MM.1S (cell line): ENCODE data around the gene LIMCH1.

Source experiments
- DNase-seq: peaks from one replicate; pipeline ENCODE4 v3.0.0-alpha.2; 2015
- H2AFZ ChIP-seq: fragments of 300-600 bp; sonication (generic); 2 replicates; pipeline ENCODE4 v1.6.0; 2016; ENCODE audit warnings: antibody characterized with exemption, low read length
- H3F3A ChIP-seq: fragments of 300-600 bp; sonication (generic); 2 replicates; pipeline ENCODE4 v1.6.1; 2016; ENCODE audit warnings: mild to moderate bottlenecking, antibody characterized with exemption, low read length, moderate library complexity, mixed read lengths; ENCODE audit not compliant: insufficient read depth
- H3K27ac ChIP-seq: fragments of 300-600 bp; sonication (generic); 2 replicates; pipeline ENCODE4 v1.5.1; 2016; ENCODE audit warnings: mild to moderate bottlenecking, low read length
- H3K27me3 ChIP-seq: fragments of 300-600 bp; sonication (generic); replicated peaks from 2 replicates; pipeline ENCODE4 v1.6.0; 2016; ENCODE audit warnings: low read length; ENCODE audit not compliant: insufficient read depth
- H3K36me3 ChIP-seq: fragments of 300-600 bp; sonication (generic); replicated peaks from 2 replicates; pipeline ENCODE4 v1.6.1; 2016; ENCODE audit warnings: mild to moderate bottlenecking, low read length, mixed read lengths; ENCODE audit not compliant: insufficient read depth
- H3K4me1 ChIP-seq: fragments of 300-600 bp; sonication (generic); 2 replicates; pipeline ENCODE4 v1.6.1; 2016; ENCODE audit warnings: low read length, mixed read lengths
- H3K4me2 ChIP-seq: fragments of 300-600 bp; sonication (generic); 2 replicates; pipeline ENCODE4 v1.6.0; 2016; ENCODE audit warnings: low read depth, low read length
- H3K4me3 ChIP-seq: fragments of 300-600 bp; sonication (generic); 2 replicates; pipeline ENCODE4 v1.5.1; 2016; ENCODE audit warnings: low read length, mixed read lengths
- H3K79me2 ChIP-seq: fragments of 300-600 bp; sonication (generic); 2 replicates; pipeline ENCODE4 v1.6.1; 2016; ENCODE audit warnings: mixed run types, low read length, mixed read lengths
- H3K9ac ChIP-seq: fragments of 300-600 bp; sonication (generic); 2 replicates; pipeline ENCODE4 v1.6.1; 2016; ENCODE audit warnings: low read length, mixed read lengths
- H3K9me2 ChIP-seq: fragments of 300-600 bp; sonication (generic); replicated peaks from 2 replicates; pipeline ENCODE4 v1.6.1; 2016; ENCODE audit warnings: mild to moderate bottlenecking, low read length, mixed read lengths; ENCODE audit not compliant: insufficient read depth
- H3K9me3 ChIP-seq: fragments of 300-600 bp; sonication (generic); replicated peaks from 2 replicates; pipeline ENCODE4 v1.6.1; 2016; ENCODE audit warnings: mild to moderate bottlenecking, low read length, mixed read lengths; ENCODE audit not compliant: insufficient read depth
- H4K20me1 ChIP-seq: fragments of 300-600 bp; sonication (generic); 2 replicates; pipeline ENCODE4 v1.6.1; 2016; ENCODE audit warnings: mild to moderate bottlenecking, low read length, moderate library complexity, mixed read lengths; ENCODE audit not compliant: insufficient read depth
- CTCF ChIP-seq: fragments of 300-600 bp; sonication (generic); IDR thresholded peaks from 2 replicates; pipeline ENCODE4 v1.5.1; 2016; ENCODE audit warnings: antibody characterized with exemption, low read length, mixed read lengths
- EZH2 ChIP-seq: fragments of 300-600 bp; sonication (generic); optimal IDR thresholded peaks from 2 replicates; pipeline ENCODE3; 2017; ENCODE audit warnings: low read depth, mild to moderate bottlenecking, antibody characterized with exemption, low read length, mixed read lengths
- EZH2phosphoT487 ChIP-seq: fragments of 300-600 bp; sonication (generic); IDR thresholded peaks from 2 replicates; pipeline ENCODE4 v1.6.1; 2018; ENCODE audit warnings: antibody characterized with exemption, low read length

Gene LIMCH1

GRCh38 chr4:41575665-41576064, 37.7 kb downstream of the LIMCH1 start:
- Histone ChIP-seq H4K20me1 (no peaks in the 10 kb centered on the region), H3K27ac (no peak overlapping the region), H3K4me1 (no peaks in the 10 kb centered on the region), H3K79me2 (no peaks in the 10 kb centered on the region), H3K9ac (no peak overlapping the region), H3K4me3 (no peak overlapping the region), H3K27me3 (no peaks in the 10 kb centered on the region), H3K9me3 (no peaks in the 10 kb centered on the region), H3K9me2 (no peaks in the 10 kb centered on the region), H3K4me2 (no peak overlapping the region), H3K36me3 (no peaks in the 10 kb centered on the region), H3F3A (no peaks in the 10 kb centered on the region), H2AFZ (no peak overlapping the region)
- TF ChIP-seq CTCF = no peak
- TF ChIP-seq EZH2phosphoT487 = no peak
- TF ChIP-seq EZH2 = no peak
- DNase-seq = no peak

- H3K27me3 ChIP-seq = no peaks in the 10 kb centered on the region
- H3K79me2 ChIP-seq = no peaks in the 10 kb centered on the region
- no peak overlapping the region for H3K9ac ChIP-seq
- no peaks in the 10 kb centered on the region for H3K36me3 ChIP-seq
- H3K4me1 ChIP-seq = no peaks in the 10 kb centered on the region
- no peaks in the 10 kb centered on the region for H3K9me3 ChIP-seq
- H3K9me2 ChIP-seq = no peaks in the 10 kb centered on the region
- H3K27ac ChIP-seq = no peak overlapping the region
- no peak overlapping the region for H3K4me2 ChIP-seq
- H2AFZ ChIP-seq = no peak overlapping the region
- no peak for DNase-seq
- TF ChIP-seq EZH2 = no peak
- no peak for TF ChIP-seq CTCF
- no peak for TF ChIP-seq EZH2phosphoT487
- H3K4me3 ChIP-seq = no peak overlapping the region
- no peaks in the 10 kb centered on the region for H3F3A ChIP-seq
- H4K20me1 ChIP-seq = no peaks in the 10 kb centered on the region
These were observed 41.1 kb downstream of the LIMCH1 start for GRCh38 chr4:41579043-41579442.

GRCh38 chr4:41579526-41579925, 41.6 kb downstream of the LIMCH1 start:
- no peak overlapping the region for H3K4me3 ChIP-seq
- H3K36me3 ChIP-seq = no peaks in the 10 kb centered on the region
- H3K4me2 ChIP-seq = no peak overlapping the region
- H3K9ac ChIP-seq = no peak overlapping the region
- H3K9me2 ChIP-seq = no peaks in the 10 kb centered on the region
- no peak overlapping the region for H2AFZ ChIP-seq
- H3F3A ChIP-seq = no peaks in the 10 kb centered on the region
- no peaks in the 10 kb centered on the region for H3K4me1 ChIP-seq
- TF ChIP-seq CTCF = no peak
- TF ChIP-seq EZH2phosphoT487 = no peak
- no peak for TF ChIP-seq EZH2
- H3K79me2 ChIP-seq = no peaks in the 10 kb centered on the region
- H3K27me3 ChIP-seq = no peaks in the 10 kb centered on the region
- H3K27ac ChIP-seq = no peak overlapping the region
- H4K20me1 ChIP-seq = no peaks in the 10 kb centered on the region
- H3K9me3 ChIP-seq = no peaks in the 10 kb centered on the region
- no peak for DNase-seq

- no peak overlapping the region for H3K4me2 ChIP-seq
- H3K9me2 ChIP-seq = no peaks in the 10 kb centered on the region
- TF ChIP-seq EZH2 (no peak), CTCF (no peak), EZH2phosphoT487 (no peak)
- H2AFZ ChIP-seq = no peak overlapping the region
- no peak overlapping the region for H3K4me3 ChIP-seq
- H3K4me1 ChIP-seq = no peaks in the 10 kb centered on the region
- H3K79me2 ChIP-seq = no peaks in the 10 kb centered on the region
- no peaks in the 10 kb centered on the region for H4K20me1 ChIP-seq
- no peak for DNase-seq
- no peaks in the 10 kb centered on the region for H3K27me3 ChIP-seq
- no peaks in the 10 kb centered on the region for H3K9me3 ChIP-seq
- H3K36me3 ChIP-seq = no peaks in the 10 kb centered on the region
- H3K9ac ChIP-seq = no peak overlapping the region
- H3F3A ChIP-seq = no peaks in the 10 kb centered on the region
- H3K27ac ChIP-seq = no peak overlapping the region
These were observed 42.0 kb downstream of the LIMCH1 start for GRCh38 chr4:41580007-41580406.
